IPS-18c (cell line): ENCODE data around the gene TNP2.
A peak's percentile ranks its signal among the peaks of the same experiment; 100 is the strongest.

Experiments
- H3K4me3 ChIP-seq: 2 replicates; pipeline ENCODE4 v1.7.0; 2013; ENCODE audit warnings: low read depth, mild to moderate bottlenecking, low read length, moderate library complexity; ENCODE audit not compliant: insufficient read depth
- H3K9me3 ChIP-seq: one replicate; pipeline ENCODE4 v1.6.1; 2013; ENCODE audit warnings: mild to moderate bottlenecking, low read length, moderate library complexity; ENCODE audit not compliant: control insufficient read depth, insufficient read depth

TNP2 gene

GRCh38 chr16:11253009-11253994 is 15.8 kb downstream of the TNP2 start:
- H3K9me3 ChIP-seq, result no peaks in the 10 kb centered on the region
- peak overlapping the region; percentile 20; the same call in 1 of the 2 replicates for H3K4me3 ChIP-seq

DNA sequence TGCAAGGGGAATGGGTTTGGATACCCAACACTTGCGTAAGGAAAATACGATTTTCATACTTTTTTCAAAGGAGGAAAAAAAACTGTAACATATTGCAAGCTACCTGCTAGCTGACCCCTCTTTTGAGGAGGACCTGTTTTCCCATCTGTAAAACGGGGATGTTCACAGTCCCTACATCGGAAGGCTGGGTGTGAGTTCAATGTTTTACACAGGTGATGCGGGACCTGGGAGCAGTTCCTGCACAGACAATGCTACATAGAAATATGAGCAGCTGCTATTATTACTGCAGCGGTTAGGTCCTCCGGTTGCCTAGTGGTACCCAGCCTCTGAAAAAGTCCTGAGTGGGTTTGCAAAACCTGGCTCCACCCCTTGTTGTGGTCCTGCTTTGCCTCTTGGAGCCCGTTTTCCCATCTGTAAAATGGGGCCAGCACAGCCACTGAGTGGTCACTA is 16.6 kb downstream of the TNP2 start:
- Histone ChIP-seq H3K4me3 (no peak overlapping the region; the same call in 1 of the 2 replicates), H3K9me3 (no peaks in the 10 kb centered on the region)

GRCh38 chr16:11251525-11252481 is 17.3 kb downstream of the TNP2 start:
- Histone ChIP-seq H3K4me3 (no peak overlapping the region), H3K9me3 (no peaks in the 10 kb centered on the region)

DNA sequence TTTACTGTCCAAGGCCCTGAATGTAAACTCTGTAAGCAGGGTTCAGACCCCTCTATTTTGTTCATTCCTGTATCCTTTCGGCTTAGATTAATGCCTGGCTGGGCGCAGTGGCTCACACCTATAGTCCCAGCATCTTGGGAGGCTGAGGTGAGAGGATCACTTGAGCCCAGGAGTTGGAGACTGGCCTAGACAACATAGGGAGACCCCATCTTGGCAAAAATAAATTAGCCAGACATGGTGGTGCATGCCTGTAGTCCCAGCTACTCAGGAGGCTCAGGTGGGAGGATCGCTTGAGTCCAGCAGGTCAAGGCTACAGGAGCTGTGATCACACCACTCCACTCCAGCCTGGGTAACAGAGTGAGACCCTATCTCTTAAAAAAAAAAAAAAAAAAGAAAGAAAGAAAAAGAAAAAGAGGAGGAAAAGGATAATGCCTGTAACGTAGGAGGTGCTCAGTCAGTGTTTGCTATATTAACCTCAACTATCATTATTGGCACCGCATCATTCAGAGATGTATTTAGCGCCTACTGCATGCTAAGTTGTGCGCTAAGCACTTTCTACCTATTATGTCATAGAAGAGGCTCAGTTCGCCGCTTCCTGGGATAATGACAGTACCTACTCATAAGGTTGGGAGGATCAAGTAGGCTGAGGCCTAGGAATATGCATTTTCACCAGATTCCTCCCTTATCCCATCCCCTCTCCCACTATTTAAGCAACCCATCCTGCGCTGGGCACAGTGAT is 18.2 kb downstream of the TNP2 start:
- no peaks in the 10 kb centered on the region for H3K9me3 ChIP-seq
- H3K4me3 ChIP-seq, result no peak overlapping the region

DNA sequence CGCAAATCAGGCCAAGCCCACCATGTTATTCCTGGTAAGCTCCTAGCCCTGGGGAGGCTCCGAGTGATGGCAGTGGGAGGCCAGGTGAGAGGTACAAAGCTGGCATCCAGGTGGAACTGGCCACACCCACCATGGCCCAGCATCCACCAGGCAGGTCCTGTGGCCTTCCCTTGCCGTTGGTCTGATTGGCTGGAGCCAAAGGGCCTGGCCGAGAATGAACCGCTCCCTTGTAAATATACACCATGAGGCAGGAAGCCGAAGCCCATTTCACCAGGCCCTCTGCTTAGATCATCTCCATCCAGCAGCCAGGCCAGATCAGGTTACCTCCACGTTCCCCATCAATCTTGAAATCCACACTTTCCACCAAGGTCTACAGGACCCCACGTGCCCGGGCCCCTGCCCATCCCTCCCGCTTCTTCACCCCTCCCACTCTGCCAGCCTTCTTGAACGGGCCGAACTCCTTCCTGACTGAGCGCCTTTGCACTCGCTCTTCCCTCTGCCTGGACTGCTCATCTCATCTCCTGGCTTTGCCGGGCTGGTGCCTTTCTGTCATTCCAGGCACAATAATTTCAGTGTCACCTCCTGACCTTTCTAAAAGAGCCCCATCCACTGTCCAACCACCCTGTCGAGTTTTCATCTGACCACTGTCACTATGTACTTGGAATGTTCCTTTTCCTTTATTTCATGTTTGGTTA is 18.9 kb downstream of the TNP2 start:
- H3K9me3 ChIP-seq, result no peaks in the 10 kb centered on the region
- H3K4me3 ChIP-seq, result no peak overlapping the region

GRCh38 chr16:11249233-11250061 is 19.7 kb downstream of the TNP2 start:
- no peaks in the 10 kb centered on the region for H3K9me3 ChIP-seq
- no peak overlapping the region for H3K4me3 ChIP-seq

DNA sequence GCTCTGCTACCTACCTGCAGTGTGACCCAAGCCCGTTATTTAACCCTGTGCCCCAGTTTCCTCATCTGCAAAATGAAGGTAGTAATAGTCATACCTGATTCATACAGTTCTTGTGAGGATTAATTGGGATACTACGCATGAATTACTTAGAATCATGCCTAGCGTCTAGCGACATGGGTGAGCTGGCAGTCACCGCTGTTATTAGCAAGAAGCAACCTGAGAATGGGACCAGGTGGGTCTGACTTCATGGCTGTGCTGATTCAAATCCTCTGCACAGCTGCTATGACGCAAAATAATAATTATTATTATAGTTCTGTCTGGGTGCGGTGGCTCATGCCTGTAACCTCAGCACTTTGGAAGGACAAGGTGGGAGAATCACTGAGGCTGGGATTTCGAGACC is 21.0 kb downstream of the TNP2 start:
- no peaks in the 10 kb centered on the region for H3K9me3 ChIP-seq
- H3K4me3 ChIP-seq, result no peak overlapping the region

GRCh38 chr16:11245988-11246387 is 23.1 kb downstream of the TNP2 start:
- H3K9me3 ChIP-seq, result no peaks in the 10 kb centered on the region

DNA sequence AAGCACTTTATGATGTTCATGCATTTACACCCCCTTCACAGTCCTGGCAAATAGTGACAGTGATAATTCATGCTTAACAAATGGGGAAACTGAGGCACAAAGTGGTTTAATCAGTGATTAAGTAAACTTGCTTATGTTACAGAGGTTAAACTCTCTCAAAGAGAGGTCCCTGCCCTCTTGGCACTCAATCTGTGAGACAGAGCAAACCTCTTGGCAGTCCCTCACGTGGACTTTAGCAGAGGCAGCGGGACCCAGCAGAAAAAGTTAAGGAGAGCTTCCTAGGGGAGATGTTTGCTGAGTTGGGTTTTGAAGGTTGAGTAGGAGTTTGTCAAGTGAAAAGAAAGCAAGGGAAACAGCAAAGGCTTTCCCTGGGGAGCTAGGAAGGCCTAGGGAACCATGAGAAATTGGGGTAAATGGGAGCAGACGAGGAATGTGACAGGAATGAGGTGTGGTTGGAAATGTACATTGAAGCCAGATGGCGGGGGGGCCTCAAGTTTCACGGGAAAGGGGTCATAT is 23.8 kb downstream of the TNP2 start:
- no peaks in the 10 kb centered on the region for H3K9me3 ChIP-seq

More at GRCh38 chr16:11245988-11246387, 23.1 kb downstream of the TNP2 start:
- H3K4me3 ChIP-seq, result no peak overlapping the region

DNA sequence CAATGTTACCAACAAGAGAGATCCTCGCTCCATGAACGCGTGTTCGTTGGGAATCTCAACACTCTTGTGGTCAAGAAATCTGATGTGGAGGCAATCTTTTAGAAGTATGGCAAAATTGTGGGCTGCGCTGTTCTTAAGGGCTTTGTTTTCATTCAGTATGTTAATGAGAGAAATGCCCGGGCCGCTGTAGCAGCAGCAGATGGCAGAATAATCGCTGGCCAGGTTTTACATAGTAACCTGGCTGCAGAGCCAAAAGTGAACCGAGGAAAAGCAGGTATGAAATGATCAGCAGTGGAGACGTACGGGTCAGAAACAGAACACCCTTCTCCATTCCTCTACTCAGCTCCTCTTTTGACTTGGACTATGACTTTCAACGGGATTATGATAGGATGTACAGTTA is 26.5 kb downstream of the TNP2 start:
- H3K4me3 ChIP-seq, result no peak overlapping the region

More for the DNA sequence above, 23.8 kb downstream of the TNP2 start:
- no peak overlapping the region for H3K4me3 ChIP-seq

GRCh38 chr16:11241480-11242204 is 27.5 kb downstream of the TNP2 start:
- Histone ChIP-seq H3K4me3 (no peak overlapping the region), H3K9me3 (no peaks in the 10 kb centered on the region)

More for the DNA sequence above, 26.5 kb downstream of the TNP2 start:
- H3K9me3 ChIP-seq, result no peaks in the 10 kb centered on the region

DNA sequence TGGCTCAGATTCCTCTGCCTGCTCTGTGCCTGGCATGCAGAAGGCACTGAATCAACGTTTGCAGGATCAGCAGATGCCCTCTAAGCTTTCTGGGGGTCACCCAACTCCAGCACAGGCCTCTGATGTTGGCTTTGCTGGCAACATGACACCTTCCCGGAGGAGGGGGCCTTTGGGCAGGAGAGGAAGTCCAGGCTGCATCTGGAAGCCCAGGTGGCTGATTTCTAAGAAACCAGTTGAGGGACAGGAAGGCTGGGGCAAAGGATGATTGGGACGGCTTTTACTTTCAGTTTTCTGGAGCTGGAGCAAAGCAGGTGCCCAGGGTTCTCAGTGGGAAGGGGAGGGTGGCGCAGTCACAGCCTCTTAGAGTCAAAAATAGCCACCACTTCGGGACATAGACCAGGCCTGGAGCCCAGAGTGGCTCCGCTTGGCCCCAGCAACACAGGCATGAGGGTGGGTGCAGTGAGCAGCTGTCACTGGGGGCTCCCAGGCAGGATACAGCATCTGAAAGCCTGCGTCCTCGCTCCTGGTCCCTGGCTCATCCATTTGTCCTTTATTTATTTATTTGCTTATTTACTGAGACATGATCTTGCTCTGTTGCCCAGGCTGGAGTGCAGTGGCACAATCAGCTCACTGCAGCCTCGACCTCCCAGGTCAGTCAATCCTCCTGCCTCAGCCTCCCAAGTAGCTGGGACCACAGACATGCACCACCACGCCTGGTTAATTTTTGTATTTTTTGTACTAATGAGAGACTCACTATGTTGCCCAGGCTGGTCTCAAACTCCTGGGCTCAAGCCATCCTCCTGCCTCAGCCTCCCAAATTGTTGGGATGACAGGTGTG is 28.3 kb downstream of the TNP2 start:
- H3K9me3 ChIP-seq, result no peaks in the 10 kb centered on the region
- no peak overlapping the region for H3K4me3 ChIP-seq

GRCh38 chr16:11239644-11240632 is 29.2 kb downstream of the TNP2 start:
- Histone ChIP-seq H3K4me3 (no peak overlapping the region), H3K9me3 (no peaks in the 10 kb centered on the region)
